HCT116 (cell line): ENCODE data around the gene NUB1. TPM values are rescaled to one million over a fixed set of nuclear protein-coding genes. Genes with fewer than 3 reads are reported as not detected.

Experiments used
- ATAC-seq: fragments of 200-7000 bp; cut with Tn5 transposase; 2 replicates; pipeline ENCODE4 v1.9.1; 2020; ENCODE audit warnings: mild to moderate bottlenecking, moderate library complexity
- BruUV-seq: library from RNA; stranded (reverse); fragments of 400-500 nt; replicated peaks from 2 replicates; lab custom pipeline; 2021; lab: Mats Ljungman, UMichigan
- CTCF ChIA-PET: fragments of 300-600 bp; sonication (Branson Sonifier 250); formaldehyde crosslinking; loops from one replicate; lab custom pipeline; 2021; ENCODE audit warnings: antibody characterized with exemption; lab: Charles Lee
- POLR2A ChIA-PET: fragments of 300-600, 350-600 bp; sonication (Branson Sonifier 250); formaldehyde crosslinking; loops from one replicate; lab custom pipeline; 2021; ENCODE audit warnings: antibody characterized with exemption; lab: Charles Lee
- RAD21 ChIA-PET, 2 experiments: fragments of 300-600 bp; sonication (Branson Sonifier 250); formaldehyde crosslinking; loops; one replicate each; lab custom pipeline; 2023; ENCODE audit warnings: low total read pairs in 2 of 2; ENCODE audit not compliant: uncharacterized antibody in 2 of 2, unreplicated experiment in 2 of 2, low non-redundant PET in 1 of 2; lab: Charles Lee
- DNase-seq: peaks from one replicate; pipeline ENCODE4 v3.0.0-alpha.2; 2010; ENCODE audit warnings: low read depth, low spot score
- H2AFZ ChIP-seq: fragments of 200-600 bp; shearing (Covaris generic), sonication (generic); 2 replicates; pipeline ENCODE4 v1.6.1; 2017; ENCODE audit warnings: low read depth, mixed run types, mixed read lengths, antibody characterized with exemption, low read length; ENCODE audit not compliant: poor library complexity, severe bottlenecking
- H3K27ac ChIP-seq: 2 replicates; pipeline ENCODE4 v1.5.1; 2012; ENCODE audit warnings: low read depth, low read length
- H3K27me3 ChIP-seq: fragments of 200-600 bp; sonication (generic); 2 replicates; pipeline ENCODE4 v1.6.1; 2016; ENCODE audit warnings: mixed run types, low read length, mixed read lengths; ENCODE audit not compliant: insufficient read depth
- H3K36me3 ChIP-seq, 2 experiments: fragments of 200-500 bp in 1 of 2; fragments of 200-600 bp in 1 of 2; sonication (Bioruptor generic) in 1 of 2; sonication (generic) in 1 of 2; 2 replicates each; pipeline versions ENCODE4 v1.5.1 to v1.6.1; 2014 to 2016; ENCODE audit warnings: low read length in 2 of 2, inconsistent platforms in 1 of 2, mixed read lengths in 1 of 2, mixed run types in 1 of 2; ENCODE audit not compliant: insufficient read depth in 2 of 2, control insufficient read depth in 1 of 2
- H3K4me1 ChIP-seq, 2 experiments: fragments of 200-600 bp in 1 of 2; sonication (generic) in 1 of 2; 2 replicates each; pipeline versions ENCODE4 v1.5.1 to v1.6.1; 2012 to 2017; ENCODE audit warnings: low read length in 2 of 2, inconsistent platforms in 1 of 2, mild to moderate bottlenecking in 1 of 2, mixed read lengths in 1 of 2, mixed run types in 1 of 2, moderate library complexity in 1 of 2; ENCODE audit not compliant: insufficient read depth in 2 of 2, control insufficient read depth in 1 of 2
- H3K4me2 ChIP-seq: fragments of 200-600 bp; sonication (generic); 2 replicates; pipeline ENCODE4 v1.6.1; 2017; ENCODE audit warnings: mixed run types, low read length, mixed read lengths
- H3K4me3 ChIP-seq, 2 experiments: fragments of 200-600 bp in 1 of 2; sonication (generic) in 1 of 2; replicated peaks in 1 of 2; 2 replicates each; pipeline ENCODE4 v1.5.1; 2011 to 2016; ENCODE audit warnings: low read length in 2 of 2, control low read depth in 1 of 2, low read depth in 1 of 2, mild to moderate bottlenecking in 1 of 2, mixed read lengths in 1 of 2, mixed run types in 1 of 2
- H3K79me2 ChIP-seq: fragments of 200-600 bp; sonication (generic); 2 replicates; pipeline ENCODE4 v1.6.1; 2017; ENCODE audit warnings: mild to moderate bottlenecking, mixed run types, low read length, moderate library complexity, mixed read lengths; ENCODE audit not compliant: insufficient read depth
- H3K9ac ChIP-seq: fragments of 200-600 bp; sonication (generic); 2 replicates; pipeline ENCODE4 v1.6.1; 2016; ENCODE audit warnings: low read length, mixed read lengths
- H3K9me2 ChIP-seq: fragments of 200-600 bp; sonication (generic), shearing (Covaris generic); 2 replicates; pipeline ENCODE4 v1.6.1; 2017; ENCODE audit warnings: mixed run types, mild to moderate bottlenecking, moderate library complexity; ENCODE audit not compliant: insufficient read depth
- H3K9me3 ChIP-seq, 2 experiments: fragments of 200-500 bp in 1 of 2; fragments of 200-600 bp in 1 of 2; sonication (Bioruptor generic) in 1 of 2; sonication (generic) in 1 of 2; 2 replicates each; pipeline ENCODE4 v1.6.1; 2014 to 2017; ENCODE audit warnings: low read length in 2 of 2, mixed read lengths in 2 of 2, inconsistent platforms in 1 of 2, low read depth in 1 of 2, mild to moderate bottlenecking in 1 of 2, mixed run types in 1 of 2, moderate library complexity in 1 of 2; ENCODE audit not compliant: control insufficient read depth in 1 of 2, insufficient read depth in 1 of 2
- H4K20me1 ChIP-seq: fragments of 200-600 bp; sonication (generic), shearing (Covaris generic); 2 replicates; pipeline ENCODE4 v1.6.1; 2017; ENCODE audit warnings: mixed run types, mild to moderate bottlenecking, moderate library complexity; ENCODE audit not compliant: insufficient read depth
- EGR1 ChIP-seq: IDR thresholded peaks from 2 replicates; pipeline ENCODE4 v1.6.1; 2012; ENCODE audit warnings: low read depth
- EZH2 ChIP-seq: fragments of 200-600 bp; sonication (generic); IDR thresholded peaks from 2 replicates; pipeline ENCODE4 v1.6.1; 2017; ENCODE audit warnings: antibody characterized with exemption, mixed run types
- EZH2phosphoT487 ChIP-seq: fragments of 200-600 bp; IDR thresholded peaks from 2 replicates; pipeline ENCODE4 v1.6.1; 2018; ENCODE audit warnings: antibody characterized with exemption, borderline replicate concordance
- MAX ChIP-seq: IDR thresholded peaks from 2 replicates; pipeline ENCODE4 v1.6.1; 2012
- RAD21 ChIP-seq: IDR thresholded peaks from 2 replicates; pipeline ENCODE4 v1.6.1; 2012; ENCODE audit warnings: low read depth, mild to moderate bottlenecking
- TCF7L2 ChIP-seq: IDR thresholded peaks from 2 replicates; pipeline ENCODE4 v1.7.0; 2011; ENCODE audit warnings: borderline replicate concordance, inconsistent platforms; ENCODE audit not compliant: insufficient read depth, insufficient read length; ENCODE audit errors: extremely low read depth
- ZBTB33 ChIP-seq: IDR thresholded peaks from 2 replicates; pipeline ENCODE4 v1.6.1; 2011; ENCODE audit warnings: mild to moderate bottlenecking, low read length, moderate library complexity; ENCODE audit not compliant: insufficient replicate concordance; ENCODE audit errors: extremely low read depth
- ZNF274 ChIP-seq: fragments of 200-500 bp; sonication (Bioruptor generic); IDR thresholded peaks from 2 replicates; pipeline ENCODE4 v1.6.1; 2014; ENCODE audit warnings: mild to moderate bottlenecking, low read depth, low read length, inconsistent platforms
- intact Hi-C: fragments of 100-400 bp; cut with micrococcal nuclease; formaldehyde crosslinking; loops from 2 replicates; pipeline ENCODE4 v1.10.0; 2022
- total RNA-seq: library from RNA; stranded (reverse); gene quantifications from one replicate; pipeline ENCODE4 v1.2.1, GENCODE V29; 2021; ENCODE audit not compliant: unreplicated experiment
- TF ChIP-seq, protein P1 (sequence below): IDR thresholded peaks from 2 replicates; pipeline ENCODE4 v1.6.1; 2012

The NUB1 gene
- total RNA-seq, 1 experiment from 2014 or later = 44.0 TPM

DNA sequence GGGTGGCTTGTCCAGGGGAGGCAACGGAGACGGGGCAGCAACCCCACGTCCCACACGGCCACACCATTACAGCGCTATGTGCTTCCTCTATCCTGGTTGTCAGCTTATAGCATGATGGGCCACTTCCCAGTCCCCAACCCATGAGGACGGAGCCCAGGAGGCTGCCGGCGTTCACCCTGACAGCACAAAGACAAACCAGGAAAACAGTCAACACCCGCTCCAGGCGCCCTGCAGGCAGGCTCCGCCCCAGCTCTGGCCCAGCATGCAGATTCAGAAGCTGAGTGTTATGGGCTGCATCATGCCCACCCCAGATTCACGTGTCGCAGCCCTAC is 53.4 kb downstream of the NUB1 start:
- BruUV-seq = no TSS peak
- CTCF ChIA-PET = no interaction called here
- POLR2A ChIA-PET = no interaction called here

More for the DNA sequence above, 53.4 kb downstream of the NUB1 start:
- Histone ChIP-seq H3K4me1 (peaks cover 0 to 14% of the 10 kb centered on the region in 2 experiments; a peak in 2 of 4 replicates), H3K27ac (no peak overlapping the region), H3K4me2 (no peak overlapping the region), H3K4me3 (no peak overlapping the region), H3K79me2 (no peaks in the 10 kb centered on the region), H3K36me3 (no peaks in the 10 kb centered on the region), H3K9me2 (no peaks in the 10 kb centered on the region), H2AFZ (no peak overlapping the region), H3K9ac (no peak overlapping the region), H3K9me3 (no peaks in the 10 kb centered on the region), H3K27me3 (no peaks in the 10 kb centered on the region), H4K20me1 (no peaks in the 10 kb centered on the region)
- no peak for ATAC-seq
- RAD21 ChIA-PET = no interaction called here
- TF ChIP-seq EGR1 = no peak
- no peak for TF ChIP-seq EZH2phosphoT487
- TF ChIP-seq EZH2 = no peak
- no peak for TF ChIP-seq ZNF274
- no peak for TF ChIP-seq ZBTB33
- no peak for TF ChIP-seq TCF7L2
- TF ChIP-seq, protein P1, sequence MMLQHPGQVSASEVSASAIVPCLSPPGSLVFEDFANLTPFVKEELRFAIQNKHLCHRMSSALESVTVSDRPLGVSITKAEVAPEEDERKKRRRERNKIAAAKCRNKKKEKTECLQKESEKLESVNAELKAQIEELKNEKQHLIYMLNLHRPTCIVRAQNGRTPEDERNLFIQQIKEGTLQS = no peak
- TF ChIP-seq MAX = no peak
- no peak for TF ChIP-seq RAD21
- intact Hi-C loops = no loop called here
- DNase-seq = no peak
